Pons (tissue), 1 donor: Measurements from ENCODE around the gene PLA2G2E.
"Not testable (repeated sequence)": the region's sequence is repeated elsewhere in the genome, so short reads cannot be mapped to it uniquely, and the experiment has no call there.

Experiments used
- DNase-seq: peaks from one replicate; pipeline ENCODE4 v3.0.0-alpha.2; 2016; ENCODE audit warnings: low spot score

Gene PLA2G2E

DNA sequence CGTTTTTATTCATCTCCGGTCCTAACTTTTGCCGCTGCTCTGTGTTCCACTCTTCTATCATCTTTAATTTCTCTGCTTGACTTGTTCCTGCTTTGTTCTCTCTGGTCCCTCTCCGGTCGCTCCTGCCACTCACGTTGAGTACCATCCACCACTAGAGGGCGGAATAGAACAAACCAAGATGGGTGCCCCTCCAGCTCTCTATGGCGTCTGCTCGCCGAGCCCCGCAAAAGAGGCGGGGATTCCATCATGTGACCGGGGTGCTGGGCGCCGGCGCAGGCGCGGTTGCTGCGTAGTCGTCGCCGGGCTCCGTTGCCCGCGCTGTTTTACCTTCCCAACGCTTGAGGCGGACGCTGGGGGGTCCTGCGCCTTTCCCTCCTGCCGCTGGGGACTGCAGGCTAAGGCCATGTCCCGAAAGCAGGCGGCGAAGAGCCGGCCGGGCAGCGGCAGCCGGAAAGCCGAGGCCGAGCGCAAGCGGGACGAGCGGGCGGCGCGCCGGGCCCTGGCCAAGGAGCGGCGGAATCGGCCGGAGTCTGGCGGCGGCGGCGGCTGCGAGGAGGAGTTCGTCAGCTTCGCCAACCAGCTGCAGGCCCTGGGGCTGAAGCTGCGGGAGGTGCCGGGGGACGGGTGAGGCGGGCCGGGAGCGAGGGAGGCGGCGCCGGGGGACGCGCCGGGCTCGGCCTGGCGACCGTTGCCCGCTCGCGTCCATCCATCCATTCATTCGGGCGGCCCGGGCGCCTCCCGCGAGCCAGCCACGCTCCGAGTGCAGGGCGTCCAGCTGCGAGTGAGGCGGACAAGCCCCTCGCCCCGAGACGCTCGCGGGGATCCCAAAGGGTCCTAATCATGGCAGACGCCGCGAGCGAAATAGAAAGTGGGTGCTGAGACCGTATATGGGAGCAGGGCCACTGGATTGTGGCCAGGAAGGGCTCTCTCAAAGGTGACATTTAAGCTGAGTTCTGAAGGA, 41.0 kb downstream of the PLA2G2E start, which contains the start of gene OTUD3:
Gene OTUD3, plus strand, starts transcription at position 285 of the 961 bp plus-strand sequence. Its CDS starts 119 bp downstream, at position 404.
- DNase-seq, result peak; percentile 99

DNA sequence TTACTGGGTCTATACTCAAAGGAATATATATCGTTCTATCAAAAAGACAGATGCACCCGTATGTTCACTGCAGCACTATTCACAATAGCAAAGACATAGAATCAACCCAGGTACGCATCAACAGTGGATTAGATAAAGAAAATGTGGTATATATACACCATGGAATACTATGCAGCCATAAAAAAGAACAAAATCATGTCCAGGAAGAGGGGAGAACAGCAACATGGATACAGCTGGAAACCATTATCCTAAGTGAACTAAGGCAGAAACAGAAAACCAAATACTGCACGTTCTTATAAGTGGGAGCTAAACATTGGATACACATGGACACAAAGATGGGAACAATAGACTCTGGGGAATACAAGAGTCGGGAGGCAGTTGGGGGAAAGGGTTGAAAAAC, 42.6 kb downstream of the PLA2G2E start:
- not testable (repeated sequence) for DNase-seq

- DNase-seq, result no peak
Measured at GRCh38 chr1:19879661-19880060, 43.8 kb downstream of the PLA2G2E start.

GRCh38 chr1:19879227-19879626, 44.2 kb downstream of the PLA2G2E start:
- DNase-seq, result no peak

- DNase-seq, result no peak
Measured at GRCh38 chr1:19878637-19878985, 44.8 kb downstream of the PLA2G2E start.

DNA sequence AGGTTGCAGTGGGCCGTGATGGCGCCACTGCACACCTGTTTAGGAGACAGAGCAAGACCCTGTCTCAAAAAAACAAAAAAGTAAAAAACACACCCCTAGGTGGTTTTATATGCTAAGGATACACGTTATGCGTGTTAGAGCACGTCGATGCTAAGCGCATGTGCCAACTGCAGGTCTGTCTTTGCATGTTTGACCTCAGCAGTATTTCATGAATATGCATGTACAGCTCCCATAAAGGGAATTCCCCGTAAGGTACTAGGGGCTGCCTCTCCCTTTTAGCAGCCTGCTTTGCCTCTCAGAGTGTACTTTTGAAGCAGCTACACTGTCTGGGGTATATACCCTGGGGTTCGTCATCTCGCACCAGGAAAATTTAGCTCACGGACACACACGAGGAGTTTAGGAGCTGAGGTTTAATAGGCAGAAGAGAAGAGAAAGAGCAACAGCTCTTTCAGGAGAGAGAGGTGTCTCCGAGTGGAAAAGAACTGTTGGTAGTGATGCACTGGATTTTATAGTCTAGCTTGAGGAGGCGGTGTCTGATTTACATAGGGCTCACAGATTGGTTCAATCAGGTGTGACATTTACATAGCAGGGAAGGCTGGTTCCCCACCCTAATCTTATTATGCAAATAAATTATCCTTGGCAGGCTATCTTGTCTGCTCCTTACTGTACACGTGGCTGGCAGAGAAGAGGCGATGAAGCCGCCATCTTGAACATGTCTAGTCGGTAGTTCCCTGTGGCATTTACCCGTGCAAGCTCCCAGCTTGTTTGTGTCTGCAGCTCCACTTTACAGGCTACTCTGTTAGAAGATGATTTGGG, 45.4 kb downstream of the PLA2G2E start:
- no peak for DNase-seq

- DNase-seq, result no peak
Measured at GRCh38 chr1:19877181-19877750, 46.2 kb downstream of the PLA2G2E start.

- no peak for DNase-seq
Measured at GRCh38 chr1:19872190-19872589, 51.2 kb downstream of the PLA2G2E start.
